CD14-positive monocyte (primary cell): Measurements from ENCODE around the gene CNNM2. TPM values are rescaled to one million over a fixed set of nuclear protein-coding genes. Genes with fewer than 3 reads are reported as not detected.
A peak's percentile ranks its signal among the peaks of the same experiment; 100 is the strongest.

Experiments
- DNase-seq, 3 donors: peaks; one replicate each; pipeline ENCODE4 v3.0.0-alpha.2; 2011 to 2022
- H2AFZ ChIP-seq: 2 replicates; pipeline ENCODE4 v1.6.0; 2012; ENCODE audit warnings: mild to moderate bottlenecking, low read depth, low read length, inconsistent platforms; ENCODE audit not compliant: insufficient read depth, poor library complexity, severe bottlenecking
- H3K27ac ChIP-seq, 2 donors: 1 replicate in 1 of 2; 2 replicates in 1 of 2; pipeline ENCODE4 v1.5.1; 2012 to 2013; ENCODE audit warnings: low read length in 2 of 2, control low read depth in 1 of 2, inconsistent platforms in 1 of 2, low read depth in 1 of 2, mild to moderate bottlenecking in 1 of 2
- H3K27me3 ChIP-seq, 2 donors: one replicate each; pipeline versions ENCODE4 v1.6.0 to v1.6.1; 2011 to 2013; ENCODE audit warnings: low read length in 2 of 2; ENCODE audit not compliant: control insufficient read depth in 2 of 2, insufficient read depth in 2 of 2
- H3K36me3 ChIP-seq, 2 donors: replicated peaks in 1 of 2; 1 replicate in 1 of 2; 2 replicates in 1 of 2; pipeline versions ENCODE4 v1.5.1 to v1.6.1; 2012 to 2013; ENCODE audit warnings: low read length in 2 of 2, control low read depth in 1 of 2, inconsistent platforms in 1 of 2, mild to moderate bottlenecking in 1 of 2; ENCODE audit not compliant: insufficient read depth in 2 of 2, control insufficient read depth in 1 of 2
- H3K4me1 ChIP-seq, 2 donors: 1 replicate in 1 of 2; 2 replicates in 1 of 2; pipeline versions ENCODE4 v1.5.1 to v1.6.1; 2012 to 2013; ENCODE audit warnings: low read length in 2 of 2, control low read depth in 1 of 2, inconsistent platforms in 1 of 2, mild to moderate bottlenecking in 1 of 2, moderate library complexity in 1 of 2; ENCODE audit not compliant: insufficient read depth in 2 of 2, control insufficient read depth in 1 of 2
- H3K4me2 ChIP-seq: replicated peaks from 2 replicates; pipeline ENCODE3; 2012; ENCODE audit warnings: low read length, moderate library complexity, mild to moderate bottlenecking; ENCODE audit not compliant: poor library complexity, severe bottlenecking; ENCODE audit errors: extremely low read depth
- H3K4me3 ChIP-seq, 3 experiments: fragments of 200-600 bp in 1 of 3; sonication (generic) in 1 of 3; replicated peaks in 1 of 3; 1 replicate in 2 of 3; 2 replicates in 1 of 3; pipeline ENCODE4 v1.5.1; 2011 to 2013; ENCODE audit warnings: low read length in 3 of 3, mild to moderate bottlenecking in 3 of 3, control low read depth in 2 of 3, low read depth in 2 of 3, inconsistent platforms in 1 of 3, moderate library complexity in 1 of 3
- H3K79me2 ChIP-seq: 2 replicates; pipeline ENCODE4 v1.6.0; 2012; ENCODE audit warnings: mild to moderate bottlenecking, control low read depth, inconsistent platforms, low read length, moderate library complexity; ENCODE audit not compliant: insufficient read depth
- H3K9ac ChIP-seq: 2 replicates; pipeline ENCODE4 v1.6.0; 2017; ENCODE audit warnings: low read length, mild to moderate bottlenecking; ENCODE audit not compliant: insufficient read depth, poor library complexity, severe bottlenecking
- H3K9me3 ChIP-seq, 2 donors: replicated peaks in 1 of 2; 1 replicate in 1 of 2; 2 replicates in 1 of 2; pipeline versions ENCODE4 v1.5.1 to v1.6.1; 2012 to 2013; ENCODE audit warnings: low read length in 2 of 2, control low read depth in 1 of 2; ENCODE audit not compliant: control insufficient read depth in 1 of 2, insufficient read depth in 1 of 2
- H4K20me1 ChIP-seq: 2 replicates; pipeline ENCODE4 v1.6.0; 2012; ENCODE audit warnings: mild to moderate bottlenecking, low read length, control low read depth, moderate library complexity; ENCODE audit not compliant: insufficient read depth
- H3K27ac Mint-ChIP-seq, 7 donors: one replicate each; pipeline ENCODE4 v1.8.0; 2020; ENCODE audit warnings: mild to moderate bottlenecking in 7 of 7, mixed read lengths in 7 of 7, moderate library complexity in 6 of 7, inconsistent platforms in 2 of 7
- H3K27me3 Mint-ChIP-seq, 3 donors: one replicate each; pipeline ENCODE4 v1.8.0; 2021 to 2022; ENCODE audit warnings: low read depth in 3 of 3, mild to moderate bottlenecking in 3 of 3, mixed read lengths in 3 of 3, moderate library complexity in 3 of 3, inconsistent platforms in 1 of 3
- H3K36me3 Mint-ChIP-seq, 2 donors: one replicate each; pipeline ENCODE4 v1.8.0; 2020; ENCODE audit warnings: mixed read lengths in 2 of 2, inconsistent platforms in 1 of 2, mild to moderate bottlenecking in 1 of 2
- H3K4me1 Mint-ChIP-seq: one replicate; pipeline ENCODE4 v1.8.0; 2020; ENCODE audit warnings: mild to moderate bottlenecking, mixed read lengths
- H3K4me3 Mint-ChIP-seq, 2 donors: one replicate each; pipeline ENCODE4 v1.8.0; 2020; ENCODE audit warnings: mild to moderate bottlenecking in 2 of 2, mixed read lengths in 2 of 2, moderate library complexity in 1 of 2
- H3K9me3 Mint-ChIP-seq, 7 donors: one replicate each; pipeline ENCODE4 v1.8.0; 2020 to 2022; ENCODE audit warnings: mixed read lengths in 7 of 7, mild to moderate bottlenecking in 6 of 7, moderate library complexity in 6 of 7, inconsistent platforms in 2 of 7
- WGBS: methylation state at CpG from one replicate; pipeline ENCODE4 v1.1.5; 2013; ENCODE audit warnings: missing lambda C conversion rate; ENCODE audit not compliant: insufficient coverage; 5-methylcytosine and 5-hydroxymethylcytosine counted together
- intact Hi-C, 2 donors: fragments of 100-400 bp; cut with micrococcal nuclease; formaldehyde crosslinking; loops; one replicate each; pipeline versions ENCODE4 v1.15.0 to v1.15.1; 2023
- polyA plus RNA-seq, 3 donors: library from polyadenylated mRNA; depleted of rRNA in 1 of 3; unstranded in 2 of 3; stranded (reverse) in 1 of 3; fragments of 300-500 nt in 2 of 3; fragments of >200 nt in 1 of 3; fragmentation: Illumina TruSeq in 2 of 3; gene quantifications; 1 replicate in 2 of 3; 2 replicates in 1 of 3; pipeline ENCODE4 v1.2.3, GENCODE V29; 2012 to 2021
- TF ChIP-seq, protein P1 (sequence below): fragments of 200-600 bp; IDR thresholded peaks from one replicate; pipeline ENCODE4 v1.8.0; 2022; ENCODE audit warnings: antibody characterized with exemption, mild to moderate bottlenecking

Gene CNNM2
- polyA plus RNA-seq, 3 donors = 1.6 to 3.8 (median 2.2) TPM

- no peak overlapping the region for H3K4me2 ChIP-seq
- no peaks in the 10 kb centered on the region for H3K9me3 ChIP-seq
- Mint-ChIP-seq H3K4me3 (no peak overlapping the region), H3K27ac (no peak overlapping the region), H3K4me1 (peaks cover 2% of the 10 kb centered on the region), H3K27me3 (no peaks in the 10 kb centered on the region), H3K9me3 (no peaks in the 10 kb centered on the region), H3K36me3 (peaks cover 21 to 58% of the 10 kb centered on the region in 2 donors)
- DNase-seq = no peak
- no peak overlapping the region for H3K9ac ChIP-seq
- peaks cover 16 to 54% of the 10 kb centered on the region in 2 donors for H3K36me3 ChIP-seq
- peak overlapping the region in 1 of 2 donors; percentile 10 for H3K27ac ChIP-seq
- H3K4me3 ChIP-seq = no peak overlapping the region
- H2AFZ ChIP-seq = no peak overlapping the region
- intact Hi-C loops = no loop called here
- no peaks in the 10 kb centered on the region for H3K4me1 ChIP-seq
- no CpG with 5 or more reads among the region's 2 CpGs for WGBS
- peaks cover 93% of the 10 kb centered on the region for H3K79me2 ChIP-seq
- H4K20me1 ChIP-seq = peaks cover 98% of the 10 kb centered on the region
- no peaks in the 10 kb centered on the region for H3K27me3 ChIP-seq
- TF ChIP-seq, protein P1, sequence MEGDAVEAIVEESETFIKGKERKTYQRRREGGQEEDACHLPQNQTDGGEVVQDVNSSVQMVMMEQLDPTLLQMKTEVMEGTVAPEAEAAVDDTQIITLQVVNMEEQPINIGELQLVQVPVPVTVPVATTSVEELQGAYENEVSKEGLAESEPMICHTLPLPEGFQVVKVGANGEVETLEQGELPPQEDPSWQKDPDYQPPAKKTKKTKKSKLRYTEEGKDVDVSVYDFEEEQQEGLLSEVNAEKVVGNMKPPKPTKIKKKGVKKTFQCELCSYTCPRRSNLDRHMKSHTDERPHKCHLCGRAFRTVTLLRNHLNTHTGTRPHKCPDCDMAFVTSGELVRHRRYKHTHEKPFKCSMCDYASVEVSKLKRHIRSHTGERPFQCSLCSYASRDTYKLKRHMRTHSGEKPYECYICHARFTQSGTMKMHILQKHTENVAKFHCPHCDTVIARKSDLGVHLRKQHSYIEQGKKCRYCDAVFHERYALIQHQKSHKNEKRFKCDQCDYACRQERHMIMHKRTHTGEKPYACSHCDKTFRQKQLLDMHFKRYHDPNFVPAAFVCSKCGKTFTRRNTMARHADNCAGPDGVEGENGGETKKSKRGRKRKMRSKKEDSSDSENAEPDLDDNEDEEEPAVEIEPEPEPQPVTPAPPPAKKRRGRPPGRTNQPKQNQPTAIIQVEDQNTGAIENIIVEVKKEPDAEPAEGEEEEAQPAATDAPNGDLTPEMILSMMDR = no peak
Measured at GRCh38 chr10:103120546-103120945, 202.5 kb downstream of the CNNM2 start.

GRCh38 chr10:103120977-103121735 lies 203.1 kb downstream of the CNNM2 start:
- DNase-seq = no peak
- Histone ChIP-seq H3K9me3 (no peaks in the 10 kb centered on the region), H3K27ac (peak overlapping the region in 1 of 2 donors; percentile 22), H3K4me1 (no peaks in the 10 kb centered on the region), H3K4me3 (no peak overlapping the region), H3K4me2 (no peak overlapping the region), H2AFZ (no peak overlapping the region), H4K20me1 (peaks cover 99% of the 10 kb centered on the region), H3K36me3 (peaks cover 19 to 60% of the 10 kb centered on the region in 2 donors), H3K27me3 (no peaks in the 10 kb centered on the region), H3K9ac (no peak overlapping the region), H3K79me2 (peaks cover 97% of the 10 kb centered on the region)
- no CpG with 5 or more reads among the region's 2 CpGs for WGBS
- TF ChIP-seq, protein P1 = no peak
- Mint-ChIP-seq H3K4me1 (peaks cover 2% of the 10 kb centered on the region), H3K27ac (peak overlapping the region in 1 of 7 donors; percentile 54), H3K36me3 (peaks cover 27 to 64% of the 10 kb centered on the region in 2 donors), H3K27me3 (no peaks in the 10 kb centered on the region), H3K9me3 (no peaks in the 10 kb centered on the region), H3K4me3 (no peak overlapping the region)
- intact Hi-C loops = no loop called here
